MM.1S (cell line): ENCODE data around the gene EXOC4.

Source experiments
- CTCF ChIP-seq: fragments of 300-600 bp; sonication (generic); IDR thresholded peaks from 2 replicates; pipeline ENCODE4 v1.5.1; 2016; ENCODE audit warnings: antibody characterized with exemption, low read length, mixed read lengths
- EZH2 ChIP-seq: fragments of 300-600 bp; sonication (generic); optimal IDR thresholded peaks from 2 replicates; pipeline ENCODE3; 2017; ENCODE audit warnings: low read depth, mild to moderate bottlenecking, antibody characterized with exemption, low read length, mixed read lengths
- EZH2phosphoT487 ChIP-seq: fragments of 300-600 bp; sonication (generic); IDR thresholded peaks from 2 replicates; pipeline ENCODE4 v1.6.1; 2018; ENCODE audit warnings: antibody characterized with exemption, low read length

GRCh38 chr7:134075799-134076198 is 822.9 kb downstream of the EXOC4 start:
- TF ChIP-seq CTCF (no peak), EZH2 (no peak), EZH2phosphoT487 (no peak)
